GM12892 (cell line): Measurements from ENCODE around the gene CCDC124.

Experiments
- POLR2A ChIP-seq: IDR thresholded peaks from 2 replicates; pipeline ENCODE4 v1.6.1; 2011; ENCODE audit warnings: low read depth, low read length, control low read depth
- POLR2AphosphoS5 ChIP-seq: IDR thresholded peaks from 2 replicates; pipeline ENCODE4 v1.6.1; 2011; ENCODE audit warnings: low read depth, low read length, control low read depth

DNA sequence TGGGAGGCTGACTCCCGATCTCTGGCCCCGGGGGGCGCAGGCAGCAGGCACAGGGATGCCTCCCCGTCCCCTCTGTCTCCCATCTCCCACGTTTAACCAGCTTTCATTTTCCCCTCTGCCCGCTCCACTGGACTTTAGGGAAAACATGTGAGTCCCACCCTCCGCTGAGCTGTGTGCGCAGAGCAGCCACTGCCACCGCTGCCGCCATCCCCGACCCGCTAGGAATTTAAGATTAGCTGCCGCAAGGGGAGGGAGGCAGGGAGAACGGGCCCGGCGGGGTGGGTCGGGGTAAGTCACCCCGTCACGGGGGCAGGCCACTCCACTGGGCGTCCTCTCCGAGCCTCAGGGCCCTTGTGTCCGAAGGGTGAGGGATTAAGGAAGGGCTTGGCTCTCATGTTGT lies 49.6 kb downstream of the CCDC124 start:
- no peak for TF ChIP-seq POLR2A
- no peak for TF ChIP-seq POLR2AphosphoS5
